ENCODE data around the gene GPX7.

GPX7 gene

DNA sequence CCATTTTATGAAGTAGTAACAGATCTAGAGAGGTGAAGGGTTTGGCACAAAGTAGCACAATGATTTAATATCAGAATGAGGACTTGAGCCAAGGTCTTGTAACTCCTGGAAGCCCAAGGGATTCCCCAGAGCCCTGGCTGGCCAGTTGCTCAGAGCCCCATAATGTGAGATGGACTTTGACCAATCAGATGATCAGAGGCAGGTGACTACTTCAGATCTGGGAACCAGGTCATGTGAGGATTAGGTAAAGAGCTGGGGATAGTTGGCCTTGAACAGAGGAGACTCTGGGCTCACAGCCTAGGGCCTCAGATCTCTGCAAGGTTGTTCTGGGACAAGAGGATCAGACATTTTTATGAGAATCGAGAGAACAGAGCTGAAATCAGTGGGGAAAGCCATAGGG, 49.7 kb downstream of the GPX7 start:
- no peak for TF ChIP-seq EZH2phosphoT487 (conservative IDR thresholded peaks at IDR 0.05; ENCODE audit: low read length)
- TF ChIP-seq, protein P1, sequence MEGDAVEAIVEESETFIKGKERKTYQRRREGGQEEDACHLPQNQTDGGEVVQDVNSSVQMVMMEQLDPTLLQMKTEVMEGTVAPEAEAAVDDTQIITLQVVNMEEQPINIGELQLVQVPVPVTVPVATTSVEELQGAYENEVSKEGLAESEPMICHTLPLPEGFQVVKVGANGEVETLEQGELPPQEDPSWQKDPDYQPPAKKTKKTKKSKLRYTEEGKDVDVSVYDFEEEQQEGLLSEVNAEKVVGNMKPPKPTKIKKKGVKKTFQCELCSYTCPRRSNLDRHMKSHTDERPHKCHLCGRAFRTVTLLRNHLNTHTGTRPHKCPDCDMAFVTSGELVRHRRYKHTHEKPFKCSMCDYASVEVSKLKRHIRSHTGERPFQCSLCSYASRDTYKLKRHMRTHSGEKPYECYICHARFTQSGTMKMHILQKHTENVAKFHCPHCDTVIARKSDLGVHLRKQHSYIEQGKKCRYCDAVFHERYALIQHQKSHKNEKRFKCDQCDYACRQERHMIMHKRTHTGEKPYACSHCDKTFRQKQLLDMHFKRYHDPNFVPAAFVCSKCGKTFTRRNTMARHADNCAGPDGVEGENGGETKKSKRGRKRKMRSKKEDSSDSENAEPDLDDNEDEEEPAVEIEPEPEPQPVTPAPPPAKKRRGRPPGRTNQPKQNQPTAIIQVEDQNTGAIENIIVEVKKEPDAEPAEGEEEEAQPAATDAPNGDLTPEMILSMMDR (IDR thresholded peaks at IDR 0.05; ENCODE audit: insufficient read depth, low read length, poor library complexity, severe bottlenecking): no peak
- H3K36me3 ChIP-seq (ENCODE audit: low read length): peaks cover 7% of the 10 kb centered on the region; the same call in 1 of the 2 replicates
- H3K79me2 ChIP-seq (ENCODE audit: insufficient read depth, low read length): no peaks in the 10 kb centered on the region
- no peak overlapping the region for H3K4me3 ChIP-seq (ENCODE audit: insufficient read depth, low read length, poor library complexity, severe bottlenecking)
- no peak overlapping the region for H3K4me2 ChIP-seq (ENCODE audit: low read depth, low read length, poor library complexity, severe bottlenecking)
- H3F3A ChIP-seq (ENCODE audit: insufficient read depth): no peaks in the 10 kb centered on the region
- no peak overlapping the region for H2AFZ ChIP-seq (ENCODE audit: low read depth, low read length, severe bottlenecking)
- no peak overlapping the region for H3K9ac ChIP-seq (ENCODE audit: low read length)
- no peak overlapping the region for H3K27ac ChIP-seq (ENCODE audit: low read depth, low read length)
- no peaks in the 10 kb centered on the region for H4K20me1 ChIP-seq (ENCODE audit: low read depth, low read length)
- no peaks in the 10 kb centered on the region for H3K9me3 ChIP-seq (ENCODE audit: insufficient read depth, low read length)
- no peaks in the 10 kb centered on the region for H3K9me2 ChIP-seq (replicated peaks; ENCODE audit: insufficient read depth, low read length)
- no peaks in the 10 kb centered on the region for H3K27me3 ChIP-seq (ENCODE audit: low read length)

DNA sequence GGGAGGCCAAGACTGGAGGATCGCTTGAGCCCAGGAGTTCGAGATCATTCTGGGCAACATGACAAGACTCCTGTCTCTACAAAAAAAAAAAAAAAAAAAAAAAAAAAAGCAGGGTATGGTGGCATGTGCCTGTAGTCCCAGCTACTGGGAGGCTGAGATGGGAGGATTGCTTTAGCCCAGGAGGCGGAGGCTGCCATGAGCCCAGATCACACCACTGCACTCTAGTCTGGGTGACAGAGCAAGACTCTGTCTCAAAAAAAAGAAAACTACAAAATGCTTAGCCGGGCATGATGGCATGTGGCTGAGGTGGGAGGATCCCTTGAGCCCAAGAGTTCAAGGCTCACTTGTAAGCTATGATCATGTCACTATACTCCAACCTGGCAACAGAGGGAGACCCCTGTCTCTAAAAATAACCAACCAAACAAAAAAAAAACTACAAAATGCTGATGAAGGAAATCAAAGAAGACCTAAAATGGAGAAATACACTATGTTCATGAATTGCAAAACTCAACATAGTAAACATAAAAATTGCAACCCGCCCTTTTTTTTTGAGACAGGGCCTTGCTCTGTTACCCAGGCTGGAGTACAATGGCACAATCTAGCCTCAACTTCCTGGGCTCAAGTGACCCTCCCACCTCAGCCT, 51.2 kb downstream of the GPX7 start:
- no peaks in the 10 kb centered on the region for H4K20me1 ChIP-seq (ENCODE audit: low read depth, low read length)
- TF ChIP-seq, protein P1 (IDR thresholded peaks at IDR 0.05; ENCODE audit: insufficient read depth, low read length, poor library complexity, severe bottlenecking): no peak
- no peak for TF ChIP-seq EZH2phosphoT487 (conservative IDR thresholded peaks at IDR 0.05; ENCODE audit: low read length)
- H3K9me2 ChIP-seq (replicated peaks; ENCODE audit: insufficient read depth, low read length): no peaks in the 10 kb centered on the region
- H3K4me3 ChIP-seq (ENCODE audit: insufficient read depth, low read length, poor library complexity, severe bottlenecking): no peak overlapping the region
- no peaks in the 10 kb centered on the region for H3K27me3 ChIP-seq (ENCODE audit: low read length)
- no peaks in the 10 kb centered on the region for H3K79me2 ChIP-seq (ENCODE audit: insufficient read depth, low read length)
- H2AFZ ChIP-seq (ENCODE audit: low read depth, low read length, severe bottlenecking): no peak overlapping the region
- H3K27ac ChIP-seq (ENCODE audit: low read depth, low read length): no peak overlapping the region; the same call in 1 of the 2 replicates
- no peak overlapping the region for H3K9ac ChIP-seq (ENCODE audit: low read length)
- peaks cover 3% of the 10 kb centered on the region; the same call in 1 of the 2 replicates for H3K36me3 ChIP-seq (ENCODE audit: low read length)
- no peak overlapping the region for H3K4me2 ChIP-seq (ENCODE audit: low read depth, low read length, poor library complexity, severe bottlenecking)
- H3F3A ChIP-seq (ENCODE audit: insufficient read depth): no peaks in the 10 kb centered on the region
- no peaks in the 10 kb centered on the region for H3K9me3 ChIP-seq (ENCODE audit: insufficient read depth, low read length)

GRCh38 chr1:52654063-52654462, 51.9 kb downstream of the GPX7 start:
- Histone ChIP-seq H3F3A (ENCODE audit: insufficient read depth) (no peaks in the 10 kb centered on the region), H3K4me2 (ENCODE audit: low read depth, low read length, poor library complexity, severe bottlenecking) (no peak overlapping the region), H3K79me2 (ENCODE audit: insufficient read depth, low read length) (no peaks in the 10 kb centered on the region), H3K4me3 (ENCODE audit: insufficient read depth, low read length, poor library complexity, severe bottlenecking) (no peak overlapping the region), H2AFZ (ENCODE audit: low read depth, low read length, severe bottlenecking) (no peak overlapping the region), H4K20me1 (ENCODE audit: low read depth, low read length) (no peaks in the 10 kb centered on the region), H3K9me3 (ENCODE audit: insufficient read depth, low read length) (no peaks in the 10 kb centered on the region), H3K27ac (ENCODE audit: low read depth, low read length) (no peak overlapping the region), H3K9me2 (replicated peaks; ENCODE audit: insufficient read depth, low read length) (no peaks in the 10 kb centered on the region), H3K27me3 (ENCODE audit: low read length) (no peaks in the 10 kb centered on the region), H3K36me3 (ENCODE audit: low read length) (peaks cover 3% of the 10 kb centered on the region; the same call in 1 of the 2 replicates), H3K9ac (ENCODE audit: low read length) (no peak overlapping the region)
- TF ChIP-seq, protein P1 (IDR thresholded peaks at IDR 0.05; ENCODE audit: insufficient read depth, low read length, poor library complexity, severe bottlenecking): no peak
- no peak for TF ChIP-seq EZH2phosphoT487 (conservative IDR thresholded peaks at IDR 0.05; ENCODE audit: low read length)

All from SU-DHL-6 (cell line).